Epidermal melanocyte (primary cell): ENCODE measurements around the gene HUWE1.

Source experiments
- DNase-seq: peaks from one replicate; pipeline ENCODE4 v3.0.0; 2011; ENCODE audit warnings: low spot score; ENCODE audit not compliant: insufficient read length

The HUWE1 gene

GRCh38 chrX:53688300-53688699, 1.8 kb upstream of the HUWE1 start:
- DNase-seq = no peak

DNA sequence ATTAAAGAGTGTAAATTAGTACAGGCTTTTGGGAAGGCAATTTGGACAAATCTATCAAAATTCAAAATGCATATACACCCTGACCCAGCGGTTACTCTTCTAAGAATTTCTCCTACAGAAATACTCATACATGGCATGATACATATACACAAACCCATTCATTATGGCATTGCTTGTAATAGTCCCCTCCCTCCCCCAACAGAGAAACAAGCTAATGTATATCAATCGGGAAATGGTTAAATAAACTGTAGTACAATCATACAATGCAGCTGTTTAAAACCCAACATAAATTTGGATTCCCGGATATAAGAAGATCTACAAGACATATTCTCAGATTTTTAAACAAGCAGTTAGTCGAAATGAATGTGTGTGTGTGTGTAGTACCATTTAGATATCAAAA, 808 bp downstream of the HUWE1 start:
- no peak for DNase-seq

DNA sequence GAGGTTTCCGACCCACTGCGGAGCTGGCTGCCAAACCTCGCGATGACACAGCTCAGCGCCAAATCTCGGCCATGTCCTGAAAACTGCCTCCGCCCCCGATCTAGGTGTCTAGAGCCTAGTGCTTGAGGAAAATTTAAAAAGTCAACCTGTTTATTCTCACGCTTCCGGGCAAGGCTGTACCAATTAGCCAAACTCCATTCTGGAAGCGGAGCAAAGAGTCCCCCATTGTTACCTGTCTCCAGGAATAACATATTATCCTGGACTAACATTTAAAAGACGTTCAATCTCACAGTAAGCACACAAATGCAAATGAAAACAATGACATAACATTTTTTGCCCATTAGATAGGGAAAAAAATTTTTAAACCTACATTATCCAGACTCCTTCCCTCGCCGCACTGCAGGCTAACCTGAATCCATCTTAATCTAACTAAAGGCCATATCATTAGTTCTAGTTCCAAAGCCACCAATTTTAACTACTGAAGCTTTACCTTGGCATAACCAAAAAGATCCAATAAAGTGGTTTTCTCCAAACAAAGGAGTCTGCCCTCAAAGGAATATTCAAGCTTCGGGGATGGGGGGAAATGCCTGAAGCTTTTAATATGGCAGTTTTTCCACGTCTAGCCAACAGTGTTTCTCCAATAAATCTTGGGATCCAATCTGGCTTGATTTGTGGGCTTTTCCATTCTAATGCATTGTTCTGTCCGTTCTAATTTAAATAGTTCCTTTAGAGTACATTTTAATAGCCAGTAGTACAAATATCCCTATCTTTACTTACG, 1.9 kb downstream of the HUWE1 start:
- DNase-seq = no peak

GRCh38 chrX:53683556-53684414, 2.7 kb downstream of the HUWE1 start:
- DNase-seq = peak; percentile 37

- DNase-seq = no peak
Measured at GRCh38 chrX:53682885-53683555, 3.5 kb downstream of the HUWE1 start.

DNA sequence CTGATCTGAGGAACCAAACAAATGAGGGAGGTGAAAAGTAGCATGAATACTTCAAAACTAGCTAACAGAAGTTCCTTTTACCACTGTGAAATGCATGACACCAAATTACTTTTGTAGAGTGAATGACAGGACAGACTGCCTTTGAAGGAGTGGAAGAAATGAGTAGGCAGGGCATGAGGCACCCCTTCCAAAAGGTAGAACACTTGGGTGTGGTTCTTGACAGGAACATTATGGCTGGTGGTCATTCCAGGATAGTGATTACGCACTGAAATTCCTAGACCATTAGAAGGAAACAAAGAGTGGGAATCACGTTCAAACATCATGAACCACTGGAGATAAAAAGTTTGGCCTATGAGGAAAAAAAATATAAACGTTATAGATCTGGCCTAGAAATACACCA, 4.9 kb downstream of the HUWE1 start:
- DNase-seq = no peak

DNA sequence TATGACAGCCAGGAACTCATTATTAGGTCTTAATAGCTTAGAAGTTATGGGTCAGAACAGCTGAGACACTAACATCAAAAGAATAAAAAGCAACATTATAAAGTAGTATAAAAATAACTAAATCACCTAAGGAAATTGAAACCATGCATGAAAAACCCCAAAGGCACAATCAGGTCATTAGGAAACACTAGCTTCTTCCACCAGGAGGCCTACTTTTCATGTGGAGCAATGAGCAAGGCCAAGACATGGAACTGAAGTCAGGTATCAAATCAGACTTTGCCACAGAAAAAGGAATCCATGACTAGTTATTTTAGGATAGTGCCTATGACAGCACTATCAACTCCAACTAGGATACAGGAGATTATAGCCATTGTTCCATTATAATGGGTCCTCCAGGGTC, 7.9 kb downstream of the HUWE1 start:
- DNase-seq = no peak

DNA sequence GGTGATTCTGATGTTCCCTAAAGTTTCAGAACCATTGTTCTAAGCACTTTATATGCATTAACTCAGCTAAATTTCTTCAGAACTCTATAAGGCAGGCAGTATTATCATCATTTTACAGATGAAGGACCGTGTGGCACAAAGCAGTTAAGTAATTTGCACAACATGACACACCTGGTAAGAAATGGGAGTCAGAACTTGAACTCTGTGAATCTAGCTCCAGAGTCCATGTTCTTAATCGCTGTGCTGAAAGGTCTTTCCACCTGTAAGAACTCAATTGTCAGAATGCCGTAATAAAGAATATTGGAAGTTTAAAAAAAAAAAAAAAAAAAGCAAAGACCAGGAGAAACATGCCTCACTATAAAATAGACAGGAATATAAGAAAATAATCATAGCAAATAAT, 9.2 kb downstream of the HUWE1 start:
- DNase-seq = no peak

GRCh38 chrX:53674581-53674980, 11.9 kb downstream of the HUWE1 start:
- no peak for DNase-seq

DNA sequence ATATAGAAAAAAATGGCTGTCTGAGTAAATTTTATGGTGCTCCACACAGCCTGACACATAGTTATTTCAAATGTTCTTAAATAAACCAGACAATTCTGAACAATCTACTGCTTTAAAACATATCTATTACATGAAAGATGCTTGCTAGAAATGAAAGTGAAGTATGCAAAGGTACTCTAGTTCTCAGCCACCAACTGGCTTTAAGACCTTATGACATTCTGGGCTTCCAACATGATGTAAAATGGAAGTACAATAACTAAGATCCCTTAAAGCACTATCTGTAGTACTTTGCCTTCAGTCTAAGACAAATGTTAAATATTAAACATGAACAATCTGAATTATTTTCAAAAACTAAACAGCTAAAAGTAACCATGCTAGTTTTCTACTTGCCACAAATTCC, 17.3 kb downstream of the HUWE1 start:
- DNase-seq = no peak

DNA sequence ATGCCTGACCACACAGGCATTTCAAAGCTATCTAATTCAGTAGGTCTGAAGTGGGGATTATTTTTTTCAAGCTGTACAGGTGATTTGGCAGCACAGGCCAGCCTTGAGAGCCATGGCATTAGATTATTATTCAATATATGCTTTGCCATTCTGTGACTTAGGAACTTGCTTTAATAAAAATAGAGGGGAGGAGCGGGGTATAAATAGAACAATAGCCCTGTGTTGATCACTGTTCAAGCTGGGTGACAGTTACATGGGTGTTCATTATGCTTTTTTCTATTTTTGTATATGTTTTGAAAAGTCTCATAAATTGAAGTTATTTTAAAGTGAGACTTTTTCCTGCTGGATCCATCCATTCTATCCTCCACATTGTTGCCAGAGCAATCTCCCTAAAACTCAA, 20.3 kb downstream of the HUWE1 start:
- no peak for DNase-seq

DNA sequence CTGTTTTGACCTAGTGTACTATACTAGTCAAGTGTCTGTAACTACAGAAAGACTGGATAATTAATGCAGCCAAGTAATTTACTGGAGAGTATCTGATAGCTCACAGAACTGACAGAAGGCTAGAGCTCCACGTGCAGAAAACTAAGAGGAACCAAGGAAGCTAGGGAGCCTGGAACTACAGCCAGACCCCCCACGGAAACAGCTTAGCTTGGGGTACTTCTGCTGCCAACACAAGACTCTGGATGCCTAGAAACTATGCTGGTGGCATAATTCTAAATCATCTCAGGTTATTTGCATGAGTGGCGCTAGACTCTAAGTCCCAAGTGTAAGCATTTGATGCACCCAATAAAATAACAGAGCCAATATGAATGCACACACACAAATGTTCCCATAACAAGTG, 26.5 kb downstream of the HUWE1 start:
- DNase-seq = no peak

- DNase-seq = no peak
Measured at GRCh38 chrX:53659039-53659438, 27.5 kb downstream of the HUWE1 start.

GRCh38 chrX:53656845-53657244, 29.7 kb downstream of the HUWE1 start:
- no peak for DNase-seq

DNA sequence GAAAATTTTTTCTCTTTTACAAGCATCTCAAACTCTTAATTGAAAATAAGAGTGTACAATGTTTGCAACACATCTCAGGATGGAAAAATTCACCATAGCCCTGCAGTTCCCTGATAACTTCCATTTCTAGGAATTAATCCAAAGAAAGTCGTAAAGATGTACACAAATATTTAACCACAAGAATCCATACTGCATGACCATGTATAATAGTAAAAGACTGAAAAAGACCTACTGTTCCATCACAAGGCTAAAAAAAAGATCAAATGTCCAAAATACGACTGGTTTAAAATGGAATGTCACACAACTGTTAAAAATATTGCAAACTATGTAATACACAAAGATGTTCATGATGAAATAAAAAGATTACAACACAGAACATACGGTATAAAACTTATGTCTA, 32.1 kb downstream of the HUWE1 start:
- DNase-seq = no peak

- no peak for DNase-seq
Measured at GRCh38 chrX:53644751-53645150, 41.8 kb downstream of the HUWE1 start.

DNA sequence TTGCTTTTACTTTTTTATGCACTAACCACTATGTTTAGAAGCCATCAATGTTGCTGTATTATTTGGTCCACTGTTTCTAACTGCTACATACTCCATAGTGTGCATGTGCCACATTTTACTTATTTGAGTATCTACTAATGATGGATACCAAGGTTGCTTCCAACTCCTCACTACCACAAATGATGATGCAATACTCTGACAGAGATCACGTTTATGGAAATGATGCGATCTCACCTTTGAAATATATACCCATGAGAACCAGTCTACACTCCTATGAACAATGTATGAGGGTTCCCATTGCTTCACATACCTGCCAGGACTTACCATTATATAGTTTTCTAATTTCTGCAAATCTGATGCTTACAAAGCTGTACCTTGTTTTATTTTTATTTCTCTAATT, 44.2 kb downstream of the HUWE1 start:
- no peak for DNase-seq

- DNase-seq = no peak
Measured at GRCh38 chrX:53639257-53639656, 47.3 kb downstream of the HUWE1 start.

DNA sequence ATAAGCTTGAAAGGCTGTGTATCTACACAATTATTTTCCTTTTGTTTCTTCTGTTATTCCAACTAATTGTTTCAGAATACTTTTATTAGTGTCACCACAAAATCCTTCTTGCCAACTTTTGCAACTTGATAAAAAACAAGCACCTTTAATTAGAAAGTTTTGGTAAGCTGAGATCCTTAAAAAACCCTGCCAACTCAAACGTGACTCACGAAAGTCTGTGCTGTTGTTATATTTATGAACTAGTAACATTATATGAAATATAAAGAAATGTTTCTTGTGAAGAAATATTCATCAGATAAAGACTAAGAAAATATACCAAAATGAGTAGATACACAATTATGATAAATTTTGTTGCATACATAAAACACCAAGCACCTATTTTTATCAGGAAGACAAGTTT, 49.0 kb downstream of the HUWE1 start:
- no peak for DNase-seq

GRCh38 chrX:53631156-53631555, 55.4 kb downstream of the HUWE1 start:
- no peak for DNase-seq

DNA sequence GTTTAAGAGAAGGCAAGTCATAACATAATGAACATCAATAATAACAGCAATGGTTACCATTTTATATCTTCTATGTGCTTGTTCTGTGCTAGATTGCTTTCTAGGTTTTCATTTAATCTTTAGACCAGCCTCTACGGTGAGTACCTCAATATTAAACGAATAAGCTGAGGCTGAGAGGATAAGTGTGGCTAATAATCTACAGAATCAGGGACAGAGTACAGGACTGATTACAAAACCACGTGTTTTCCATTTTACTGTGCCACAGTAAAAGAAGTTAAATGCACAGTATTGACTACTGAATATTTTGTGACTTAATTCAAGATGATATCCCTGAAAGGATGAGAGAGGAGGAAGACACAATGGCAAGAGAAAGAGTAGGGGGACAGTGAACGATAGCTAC, 56.3 kb downstream of the HUWE1 start:
- DNase-seq = no peak

GRCh38 chrX:53622431-53622830, 64.1 kb downstream of the HUWE1 start:
- no peak for DNase-seq
